Measurements from ENCODE around the gene SLC10A7. TPM values are rescaled to one million over a fixed set of nuclear protein-coding genes. Genes with fewer than 3 reads are reported as not detected.

The SLC10A7 gene
- total and polyA plus RNA-seq, 2 of the 4 experiments (the other 2 are of a cell fraction), result 5.2 to 8.4 TPM

GRCh38 chr4:146382194-146382593 is 139.5 kb downstream of the SLC10A7 start:
- Histone ChIP-seq H3K4me3 (ENCODE audit: insufficient read depth, low read depth, low read length) (no peak overlapping the region), H2BK20ac (ENCODE audit: low read depth, low read length) (no peak overlapping the region), H3K4me1 (ENCODE audit: control insufficient read depth, insufficient read depth, low read length) (peaks cover 3% of the 10 kb centered on the region), H3K18ac (ENCODE audit: low read depth, low read length) (no peak overlapping the region), H2AK5ac (ENCODE audit: low read depth, low read length) (no peak overlapping the region), H3K9ac (ENCODE audit: low read depth, low read length) (no peak overlapping the region), H4K20me1 (ENCODE audit: insufficient read depth, low read length) (no peaks in the 10 kb centered on the region), H3K4ac (ENCODE audit: low read depth, low read length) (no peak overlapping the region), H4K5ac (ENCODE audit: low read depth, low read length) (no peak overlapping the region), H3K27me3 (ENCODE audit: control insufficient read depth, insufficient read depth, low read length) (no peaks in the 10 kb centered on the region), H2AK9ac (replicated peaks; ENCODE audit: low read depth, low read length, poor library complexity) (no peak overlapping the region), H2BK5ac (ENCODE audit: low read depth, low read length, poor library complexity, severe bottlenecking) (no peak overlapping the region), H4K8ac (ENCODE audit: low read depth in 2 of 2, low read length in 2 of 2) (no peak overlapping the region), H3K9me1 (ENCODE audit: insufficient read depth, low read length) (no peaks in the 10 kb centered on the region), H3K9me3 (ENCODE audit: control insufficient read depth, insufficient read depth, low read length) (no peaks in the 10 kb centered on the region), H3K36me3 (ENCODE audit: control insufficient read depth, insufficient read depth, low read length) (no peaks in the 10 kb centered on the region), H4K91ac (ENCODE audit: insufficient read depth, low read depth, low read length) (no peak overlapping the region), H3K79me1 (ENCODE audit: low read depth in 1 of 2, low read length in 2 of 2) (peaks cover 0 to 5% of the 10 kb centered on the region in 2 experiments; a peak in 2 of 4 replicates), H3K4me2 (ENCODE audit: low read depth, low read length) (no peak overlapping the region), H2BK15ac (ENCODE audit: low read depth, low read length) (no peak overlapping the region), H3K27ac (ENCODE audit: insufficient read depth, low read length) (no peak overlapping the region), H3K56ac (ENCODE audit: extremely low read depth, insufficient read depth, low read length) (no peak overlapping the region), H3K23ac (ENCODE audit: low read depth, low read length) (no peak overlapping the region), H2BK120ac (ENCODE audit: low read depth, low read length) (no peak overlapping the region), H3K14ac (replicated peaks; ENCODE audit: low read depth, low read length) (no peak overlapping the region), H2AFZ (replicated peaks; ENCODE audit: low read length, poor library complexity) (no peak overlapping the region)
- TF ChIP-seq POLR2A (IDR thresholded peaks at IDR 0.05; ENCODE audit: low read depth, low read length) (no peak), RAD21 (IDR thresholded peaks at IDR 0.05; ENCODE audit: low read length) (no peak), MXI1 (IDR thresholded peaks at IDR 0.05; ENCODE audit: borderline replicate concordance, low read depth, low read length) (no peak), RFX5 (IDR thresholded peaks at IDR 0.05; ENCODE audit: low read depth, low read length) (no peak)
- TF ChIP-seq, protein P1, sequence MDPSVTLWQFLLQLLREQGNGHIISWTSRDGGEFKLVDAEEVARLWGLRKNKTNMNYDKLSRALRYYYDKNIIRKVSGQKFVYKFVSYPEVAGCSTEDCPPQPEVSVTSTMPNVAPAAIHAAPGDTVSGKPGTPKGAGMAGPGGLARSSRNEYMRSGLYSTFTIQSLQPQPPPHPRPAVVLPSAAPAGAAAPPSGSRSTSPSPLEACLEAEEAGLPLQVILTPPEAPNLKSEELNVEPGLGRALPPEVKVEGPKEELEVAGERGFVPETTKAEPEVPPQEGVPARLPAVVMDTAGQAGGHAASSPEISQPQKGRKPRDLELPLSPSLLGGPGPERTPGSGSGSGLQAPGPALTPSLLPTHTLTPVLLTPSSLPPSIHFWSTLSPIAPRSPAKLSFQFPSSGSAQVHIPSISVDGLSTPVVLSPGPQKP (IDR thresholded peaks at IDR 0.05; ENCODE audit: borderline replicate concordance, low read depth, low read length), result no peak
- ATAC-seq (ENCODE audit: low read depth) (no peak), DNase-seq (no peak)
- in situ Hi-C loops (cut with MboI; ENCODE audit: low sequenced_read_pairs), result no loop called here
- BruUV-seq (replicated peaks), result no TSS peak
- POLR2A ChIA-PET (ENCODE audit: unreplicated experiment), result no interaction called here
- intact Hi-C loops (cut with micrococcal nuclease), result no loop called here
- dilution Hi-C loops (cut with HindIII; ENCODE audit: low sequenced_read_pairs, unreplicated experiment), result no loop called here
- no CpG with 5 or more reads among the region's 1 CpG for WGBS, 2 experiments (ENCODE audit: extremely low coverage in 2 of 2, insufficient read length in 1 of 2)
- CTCF ChIA-PET, result no interaction called here
